HG02852 (cell line): Measurements from ENCODE around the gene HAUS7.

Experiments used
- ATAC-seq: cut with Tn5 transposase; IDR thresholded peaks from one replicate; pipeline ENCODE4 v1.9.1; 2021; ENCODE audit warnings: mild to moderate bottlenecking, moderate library complexity; ENCODE audit not compliant: unreplicated experiment

The HAUS7 gene

DNA sequence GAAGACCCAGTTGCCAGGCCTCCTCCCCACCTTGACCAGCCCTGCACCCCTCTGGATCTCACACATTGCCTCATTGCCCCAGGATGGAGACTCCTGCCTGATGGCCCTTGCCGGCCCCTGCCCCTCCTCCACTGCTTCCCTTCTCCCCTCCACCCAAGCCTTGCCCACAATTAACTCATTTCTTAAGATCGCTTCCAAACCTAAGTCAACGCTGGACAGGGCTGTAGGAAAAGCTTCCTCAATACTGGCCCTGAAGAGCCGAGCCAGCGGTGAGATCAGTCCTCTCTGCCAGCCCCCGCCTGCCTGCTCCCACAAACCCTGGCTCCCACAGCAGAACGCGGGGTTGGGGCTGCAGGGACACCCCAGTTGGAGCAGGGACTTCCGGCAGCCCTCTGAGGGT, 7.5 kb upstream of the HAUS7 start:
- ATAC-seq = no peak

DNA sequence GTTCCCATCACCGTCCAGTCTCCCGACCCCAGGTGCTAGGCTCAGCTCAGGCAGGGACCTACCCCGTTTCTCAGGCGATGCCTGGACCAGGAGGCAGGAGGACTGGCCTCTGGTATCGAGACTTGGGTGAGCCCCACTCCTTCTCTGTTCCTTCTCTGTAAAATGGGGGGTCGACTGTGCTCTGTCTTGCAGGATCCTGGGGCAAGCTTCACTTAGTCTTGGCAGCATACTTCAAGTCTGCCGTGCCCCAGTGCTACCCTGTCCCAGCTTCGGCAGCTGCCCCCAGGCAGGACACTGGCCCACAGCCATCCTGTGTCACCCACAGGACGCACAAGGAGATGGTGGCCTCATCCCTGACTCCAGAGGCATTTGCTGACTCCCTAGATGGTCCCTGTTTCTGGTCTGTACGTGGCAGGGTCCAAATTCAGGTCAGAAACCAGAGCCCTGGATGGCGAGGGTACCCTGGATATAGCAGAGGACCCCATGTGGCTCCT, 7.0 kb upstream of the HAUS7 start:
- ATAC-seq = no peak

DNA sequence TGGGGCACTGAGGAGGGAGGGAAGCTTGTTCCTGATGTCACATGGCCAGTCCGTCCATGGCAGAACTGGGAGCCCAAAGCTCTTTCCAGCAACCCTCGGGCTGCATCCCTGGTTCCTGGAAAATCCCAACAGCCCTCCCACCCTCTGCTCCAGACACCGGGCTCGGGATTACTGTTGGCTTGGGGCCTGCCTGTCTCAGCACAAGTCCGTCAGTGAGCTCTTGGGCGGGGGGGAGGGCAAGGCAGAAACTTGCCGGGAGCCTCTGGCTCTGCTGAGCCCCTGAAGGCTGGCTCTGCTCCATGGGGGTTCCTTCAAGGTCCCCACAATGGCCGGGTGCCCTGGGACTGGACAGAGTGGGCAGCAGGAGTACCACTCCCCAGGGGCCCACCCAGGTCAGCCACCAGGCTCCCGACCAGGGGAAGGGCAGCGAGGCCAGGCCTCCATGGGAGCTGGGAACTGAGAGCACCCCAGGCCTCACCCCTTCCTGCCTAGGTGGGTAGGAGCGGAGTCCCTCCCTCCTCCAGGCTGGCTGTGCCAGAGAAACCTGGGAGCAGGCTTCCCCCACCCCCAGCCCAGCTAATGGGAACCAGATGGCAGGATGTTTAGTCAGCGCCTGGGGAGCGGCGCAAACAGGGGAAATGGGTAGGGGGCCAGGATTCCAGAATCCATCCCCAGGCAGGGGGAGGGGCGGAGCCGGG, 6.4 kb upstream of the HAUS7 start:
- ATAC-seq = no peak

DNA sequence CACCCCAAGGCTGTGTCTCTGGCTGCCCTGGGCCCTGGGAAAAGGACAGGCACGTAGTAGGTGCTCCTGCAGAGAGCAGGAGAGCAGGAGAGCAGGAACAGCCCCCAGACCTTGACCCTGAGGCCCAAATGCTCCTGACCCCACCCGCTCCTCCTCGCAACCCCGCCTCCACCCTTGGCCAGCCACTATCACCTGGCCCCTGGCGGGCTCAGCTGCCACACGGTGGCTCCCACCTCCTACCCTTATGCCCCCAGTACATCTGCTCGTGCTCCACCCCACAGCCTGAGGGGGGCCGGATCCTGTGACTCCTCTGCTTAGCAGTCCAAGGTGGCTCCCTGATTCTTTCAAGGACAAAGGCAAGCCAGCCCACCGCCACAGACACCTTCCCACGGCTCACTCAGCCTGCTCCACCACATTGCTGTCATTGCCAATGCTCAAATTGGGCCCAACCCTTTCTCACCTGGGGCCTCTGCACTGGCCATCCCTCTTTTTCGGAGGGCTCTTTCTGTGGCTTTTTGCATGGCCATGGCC, 5.4 kb upstream of the HAUS7 start:
- no peak for ATAC-seq

DNA sequence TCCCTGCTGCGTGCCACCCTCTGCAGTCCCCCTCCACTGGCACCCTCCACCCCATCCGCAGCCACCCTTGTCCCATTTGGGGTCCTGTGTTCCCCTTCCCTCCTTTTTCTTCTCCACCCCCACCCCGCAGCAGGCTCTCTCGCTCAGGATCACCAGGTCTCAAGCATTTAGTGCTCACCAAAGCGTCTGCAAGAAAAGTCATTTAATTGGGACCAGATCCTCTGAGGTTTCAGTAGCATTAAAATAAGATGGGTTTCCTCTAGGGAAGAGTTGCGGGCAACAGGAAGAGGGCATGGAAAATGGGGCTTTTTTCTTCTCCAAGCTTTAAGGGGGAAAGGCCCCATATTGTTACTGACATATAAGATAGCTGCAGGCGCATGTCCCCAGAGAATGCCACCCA, 4.9 kb upstream of the HAUS7 start:
- no peak for ATAC-seq

DNA sequence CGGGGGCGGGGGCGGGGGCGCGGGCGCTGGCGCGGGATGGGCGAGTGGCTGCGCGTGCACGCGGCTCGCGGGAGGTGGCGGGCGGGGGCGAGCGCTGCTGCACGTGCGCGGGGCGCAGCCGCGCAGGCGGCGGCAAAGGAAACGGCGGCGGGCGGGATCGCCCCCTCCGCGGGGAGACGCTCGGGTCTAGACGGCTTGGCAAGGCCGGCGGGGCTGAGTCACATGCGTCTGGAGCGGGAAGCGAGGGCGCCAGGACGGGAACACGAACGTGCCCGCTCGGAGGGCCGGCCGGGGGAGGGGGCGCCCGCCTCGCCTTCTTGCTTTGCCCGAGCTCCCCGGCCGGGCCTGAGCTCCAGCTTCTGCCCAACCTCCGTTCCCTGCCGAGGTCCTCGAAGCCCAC, 4.3 kb upstream of the HAUS7 start:
- no peak for ATAC-seq

DNA sequence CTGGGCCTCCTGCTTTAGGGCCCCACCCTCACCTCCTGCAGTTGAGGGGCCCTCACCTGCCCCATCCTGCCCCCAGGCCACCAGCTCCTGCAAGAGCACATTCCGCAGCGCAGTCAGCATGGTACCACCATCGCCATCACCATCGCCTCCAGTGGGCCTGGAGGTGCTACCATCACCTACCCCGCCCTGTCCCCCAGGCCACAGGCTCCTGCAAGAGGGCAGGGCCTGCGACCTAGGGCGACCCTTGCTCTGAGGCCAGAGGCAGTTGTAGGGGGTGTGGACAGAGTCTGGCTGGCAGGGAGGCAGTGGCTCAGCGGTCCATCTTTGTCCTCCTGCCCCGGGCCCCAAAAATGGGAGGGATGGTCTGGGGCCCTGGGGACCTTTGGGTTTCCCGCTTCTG, 3.9 kb upstream of the HAUS7 start:
- ATAC-seq = no peak

DNA sequence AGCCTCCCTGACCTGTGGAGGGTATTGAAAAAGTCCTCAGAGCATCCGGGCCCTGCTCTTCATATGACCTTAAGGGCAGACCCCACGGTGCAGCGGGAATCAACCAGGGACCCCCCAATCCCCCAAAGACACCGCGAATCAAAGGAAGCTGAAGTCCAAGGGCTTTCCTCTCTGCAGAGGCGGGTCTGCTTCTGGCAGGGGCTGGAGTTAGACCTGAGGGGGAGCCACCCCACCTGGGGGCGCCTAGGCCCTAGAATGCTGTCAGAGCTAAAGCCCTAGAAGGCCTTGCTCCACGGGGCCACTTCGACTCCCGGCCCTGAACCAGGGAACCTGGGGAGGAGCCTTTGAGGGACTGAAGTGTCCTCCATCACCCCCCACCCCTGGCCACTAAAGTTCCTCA, 2.8 kb upstream of the HAUS7 start:
- no peak for ATAC-seq

DNA sequence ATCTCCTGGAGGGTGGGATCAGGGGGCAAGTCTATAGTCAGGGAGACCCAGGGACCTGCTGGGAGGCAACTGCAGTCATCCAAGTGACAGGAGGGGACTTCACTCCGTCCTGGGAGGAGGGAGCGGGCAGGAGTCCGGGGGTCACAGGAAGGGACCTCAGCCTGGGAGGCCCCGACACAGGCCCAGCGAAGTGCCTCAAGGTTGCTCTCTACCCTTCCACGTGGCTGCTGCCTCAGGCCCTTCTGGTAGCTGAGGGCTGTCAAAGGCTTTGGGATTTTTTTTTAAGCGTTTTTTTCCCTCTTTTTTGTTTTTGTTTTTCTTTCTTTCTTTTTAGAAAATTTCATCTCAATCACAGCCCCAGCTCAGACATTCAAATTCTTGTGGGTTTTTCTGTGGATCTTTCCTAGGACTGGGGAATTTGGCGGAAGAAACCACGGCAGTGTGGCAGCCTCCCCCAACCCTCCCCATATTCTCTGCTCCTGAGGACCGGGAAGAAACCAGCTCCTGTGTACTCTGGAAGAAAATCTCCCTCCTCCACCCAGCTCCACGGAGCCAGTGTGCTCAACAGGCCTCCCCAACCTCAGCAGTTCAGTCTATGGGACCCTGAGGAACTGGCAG, 1.4 kb upstream of the HAUS7 start:
- no peak for ATAC-seq

DNA sequence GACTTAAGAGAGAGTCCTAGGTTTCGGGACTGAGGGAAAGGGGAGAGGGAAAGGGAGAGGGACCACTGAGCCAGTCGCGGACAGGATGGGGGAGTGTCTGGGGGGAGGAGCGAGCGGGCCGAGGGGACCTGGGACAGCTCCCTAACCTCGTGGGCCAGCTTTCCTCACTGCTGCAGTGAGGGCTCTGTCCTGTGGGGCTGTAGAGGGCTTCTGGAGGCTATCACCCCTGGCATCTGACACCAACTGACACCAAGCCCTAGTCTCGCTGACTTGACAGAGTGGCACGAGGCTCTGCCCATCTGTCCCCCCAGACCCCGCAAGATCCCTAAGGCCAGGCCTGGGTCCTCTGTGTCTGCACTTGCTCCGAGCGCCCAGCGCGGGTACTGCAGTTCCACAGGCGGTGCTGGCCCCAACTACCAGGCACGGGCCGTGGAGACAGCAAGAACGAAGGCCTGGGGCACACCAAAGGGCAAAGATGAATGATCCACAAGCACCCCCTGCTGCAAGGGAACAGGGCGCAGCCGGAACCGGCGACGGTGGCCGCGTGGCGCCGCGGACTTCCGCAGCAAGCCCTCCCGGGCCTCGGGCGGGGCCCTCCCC, 465 bp downstream of the HAUS7 start:
- peak; percentile 46 for ATAC-seq

DNA sequence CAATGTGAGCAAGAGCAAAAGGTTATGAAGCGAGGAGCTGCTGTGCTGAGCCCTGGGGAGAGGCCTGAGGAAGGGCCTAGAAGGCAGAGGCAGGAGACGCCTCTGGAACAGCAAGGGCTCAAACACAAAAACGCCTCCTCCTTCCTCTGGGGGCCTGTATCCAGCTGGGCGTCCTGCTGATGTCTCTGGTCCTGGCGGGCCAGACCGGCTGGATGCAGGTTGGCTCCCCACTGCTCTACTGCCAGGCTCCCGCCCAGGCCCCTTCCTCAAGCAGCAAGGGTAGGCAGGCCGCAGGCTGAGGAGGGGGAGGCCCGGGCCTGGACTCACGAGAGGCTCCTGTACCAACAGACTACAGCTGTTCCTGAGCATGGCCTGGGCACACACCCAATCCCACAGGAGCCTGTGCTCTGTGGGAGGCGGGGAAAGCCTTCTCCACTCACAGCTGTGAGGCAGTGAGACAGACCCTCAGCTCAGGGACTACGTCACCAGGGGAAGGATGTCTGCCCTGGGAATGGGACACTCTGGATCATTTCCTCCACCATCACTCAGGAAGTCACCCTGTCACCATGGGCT, 2.3 kb downstream of the HAUS7 start:
- ATAC-seq = no peak

DNA sequence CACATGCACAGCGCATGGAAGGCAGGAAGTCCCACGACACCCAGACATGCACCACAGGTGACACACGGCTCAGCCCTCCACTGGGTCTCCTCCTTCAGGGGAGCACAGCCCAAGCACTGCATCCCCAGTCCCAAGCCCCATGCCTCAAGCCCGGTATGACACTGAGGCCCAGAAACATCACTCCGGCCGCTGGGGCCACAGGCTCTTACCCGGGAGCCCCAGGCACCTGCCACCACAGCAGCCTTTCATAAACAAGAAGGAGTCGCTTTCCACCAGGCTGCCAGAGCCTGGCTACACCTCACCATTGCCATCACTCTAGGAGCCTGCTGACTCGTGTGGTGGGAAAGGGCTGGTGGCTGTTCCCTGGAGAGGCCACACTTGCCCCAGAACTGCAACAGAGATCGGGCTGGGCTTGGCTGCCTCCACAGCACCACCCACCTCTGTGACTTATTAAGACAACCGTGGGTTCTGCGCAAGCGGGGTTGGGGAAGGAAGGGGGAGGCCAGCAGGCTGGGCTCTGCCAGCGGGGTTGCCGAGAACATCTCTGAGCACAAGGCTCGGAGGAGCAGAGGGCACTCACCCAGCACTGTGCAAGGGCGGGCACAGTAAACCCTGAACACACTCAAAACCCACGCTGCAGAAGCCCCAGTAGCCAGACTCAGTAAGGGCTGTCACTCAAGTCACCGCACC, 4.5 kb downstream of the HAUS7 start:
- no peak for ATAC-seq

DNA sequence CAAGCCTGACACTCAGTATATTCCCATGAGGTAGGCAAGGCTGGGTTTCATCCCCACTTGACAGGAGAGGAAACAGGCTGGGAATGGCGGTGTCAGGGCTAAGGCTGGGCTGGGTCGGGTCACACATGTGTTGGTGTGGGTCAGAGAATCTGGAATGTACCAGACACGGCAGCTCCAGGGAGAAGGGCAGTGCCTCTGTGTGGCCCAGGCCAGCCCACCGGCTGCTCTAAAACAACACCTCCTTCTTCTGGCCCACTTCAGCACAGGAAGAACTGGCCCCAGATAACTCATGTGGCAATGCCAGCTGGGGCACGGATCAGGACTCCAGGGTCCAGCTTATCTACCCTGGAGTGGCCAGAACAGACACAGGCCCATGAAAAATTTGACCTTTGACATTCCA, 6.3 kb downstream of the HAUS7 start:
- no peak for ATAC-seq

DNA sequence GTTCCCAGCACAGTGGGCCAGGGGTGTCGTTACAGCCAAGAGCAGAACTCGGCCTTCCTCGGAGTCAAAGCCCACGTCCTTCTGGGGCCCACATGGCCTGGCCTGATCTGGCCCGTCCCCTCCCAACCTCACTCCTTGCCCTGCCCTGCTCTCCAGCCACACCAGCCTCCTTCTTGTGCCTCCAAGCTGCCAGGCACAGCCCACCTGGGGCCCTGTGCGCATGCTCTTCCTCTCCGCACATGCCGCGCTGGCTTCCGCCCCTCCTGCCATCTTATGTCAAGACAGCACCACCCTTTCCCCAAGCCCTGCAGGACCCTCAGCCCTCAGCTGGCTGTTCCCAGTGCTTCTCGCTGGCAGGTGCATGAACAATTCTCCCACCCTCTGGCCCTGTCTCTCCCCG, 6.8 kb downstream of the HAUS7 start:
- no peak for ATAC-seq

DNA sequence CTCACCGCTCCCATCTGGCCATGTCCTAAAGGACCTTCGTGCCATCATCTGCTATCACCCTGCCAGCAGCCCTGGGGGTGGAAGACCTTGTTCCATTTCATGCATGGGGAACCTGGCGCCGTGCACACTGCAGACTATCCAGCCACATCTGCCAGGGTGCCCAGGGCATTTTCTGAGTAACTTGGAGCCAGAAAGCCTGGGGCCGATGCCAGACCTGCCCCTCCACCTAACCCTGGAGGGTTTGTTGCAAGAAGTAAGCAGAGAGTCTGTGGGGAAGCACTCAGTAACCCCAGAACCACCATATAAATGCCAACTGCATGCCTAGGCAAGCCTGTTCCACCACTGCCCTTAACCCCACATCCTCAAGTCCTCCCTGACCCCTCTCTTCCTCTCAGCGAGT, 7.3 kb downstream of the HAUS7 start:
- ATAC-seq = no peak

DNA sequence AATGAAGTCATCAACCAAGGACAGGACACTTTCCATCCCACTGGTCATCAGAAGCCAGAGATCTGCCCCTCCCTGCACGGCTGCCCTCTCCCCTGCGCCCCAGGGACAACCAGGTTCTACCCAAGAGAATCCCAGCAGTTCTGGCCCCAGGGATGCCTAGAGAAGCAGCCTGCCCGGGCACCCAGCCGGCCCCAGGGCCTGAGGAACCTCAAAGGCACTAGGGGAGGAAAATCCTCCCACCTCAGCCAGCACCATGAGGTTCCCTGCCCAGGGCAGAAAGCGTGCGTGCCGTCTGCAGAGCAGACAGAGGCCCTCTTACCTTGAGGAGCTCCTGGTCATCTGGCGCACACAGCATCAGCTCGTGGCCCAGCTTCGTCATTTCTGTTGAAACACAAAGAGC, 8.1 kb downstream of the HAUS7 start:
- ATAC-seq = no peak

DNA sequence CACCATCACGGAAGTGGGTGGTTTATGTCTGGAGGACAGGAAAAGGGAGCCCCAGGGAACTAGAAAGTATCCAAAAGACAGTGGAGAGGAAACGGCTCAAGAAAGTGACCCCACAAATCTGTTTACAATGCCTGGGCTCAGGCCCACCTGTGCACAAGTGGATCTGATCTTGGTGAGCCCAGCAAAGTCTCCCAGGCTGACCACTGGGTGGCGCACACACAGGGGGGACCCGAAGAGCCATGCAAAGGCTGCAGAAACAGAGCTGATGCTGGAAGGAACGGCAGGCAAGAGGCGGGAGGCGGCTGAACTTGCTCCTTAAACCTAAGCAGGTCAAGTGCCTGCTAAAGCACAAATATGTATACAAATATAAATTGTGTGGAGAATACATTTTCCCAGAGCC, 9.6 kb downstream of the HAUS7 start:
- ATAC-seq = no peak

DNA sequence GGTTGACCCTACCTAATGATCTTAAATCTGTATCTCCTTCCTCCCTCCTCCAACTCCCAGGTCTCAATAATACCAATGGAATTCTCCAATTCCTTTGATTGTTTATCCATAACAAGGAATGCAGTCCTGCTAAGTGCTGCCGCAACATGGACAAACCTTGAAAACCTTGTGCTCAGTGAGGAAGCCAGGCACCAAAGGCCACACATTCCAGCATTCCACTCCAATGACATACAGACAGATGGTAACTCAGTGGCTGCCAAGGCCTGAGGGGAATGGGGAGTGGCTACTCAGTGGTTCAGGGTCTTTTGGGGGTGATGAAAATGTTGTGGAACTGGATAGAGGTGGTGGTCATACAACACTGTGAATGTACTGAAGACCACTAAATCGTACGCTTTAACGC, 10.4 kb downstream of the HAUS7 start:
- ATAC-seq = no peak

DNA sequence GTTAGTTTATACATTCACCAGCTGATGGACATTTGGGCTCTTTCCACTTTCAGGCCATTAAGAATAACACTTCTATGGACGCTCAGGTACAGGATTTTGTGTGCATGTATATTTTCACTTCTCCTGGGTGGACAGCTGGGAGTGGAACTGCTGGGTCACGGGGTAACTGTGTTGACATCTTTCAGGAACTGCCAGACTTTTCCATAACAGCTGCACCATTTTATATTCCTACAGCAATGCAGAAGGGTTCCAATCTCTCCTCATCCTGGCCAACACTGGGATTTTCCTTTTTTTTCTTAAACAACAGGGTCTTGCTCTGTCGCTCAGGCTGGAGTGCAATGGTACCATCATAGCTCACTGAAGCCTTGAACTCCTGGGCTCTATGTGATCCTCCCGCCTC, 11.9 kb downstream of the HAUS7 start:
- no peak for ATAC-seq

DNA sequence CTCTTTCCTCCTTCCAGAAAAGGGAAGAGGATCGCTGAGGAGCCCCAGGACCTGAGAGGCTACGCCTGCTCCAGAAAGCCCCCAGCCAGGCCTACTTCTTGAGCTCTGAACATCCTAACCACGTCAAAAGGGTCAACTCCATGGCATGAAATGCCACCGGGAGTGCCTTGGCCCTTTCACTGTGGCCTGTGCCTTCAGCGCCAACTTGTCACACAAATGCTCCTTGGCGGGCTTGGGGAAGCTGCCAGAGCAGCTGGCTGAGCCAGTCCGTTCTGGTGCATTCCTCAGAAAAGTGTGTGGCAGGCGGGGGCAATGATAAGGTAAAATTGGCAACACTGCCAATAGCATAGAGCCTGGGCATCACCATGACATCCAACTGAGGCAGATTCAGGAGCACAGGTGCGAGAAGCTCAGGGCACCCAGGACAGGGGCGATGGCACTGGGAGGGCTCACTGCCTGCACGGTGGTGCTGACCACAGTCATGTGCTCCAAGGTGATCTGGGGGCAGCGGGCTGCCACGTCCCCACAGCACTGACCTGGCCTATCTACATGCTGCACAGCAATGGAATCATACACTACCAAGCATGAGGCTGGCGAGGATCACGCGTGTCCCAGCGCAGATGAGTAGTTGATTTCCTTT, 12.4 kb downstream of the HAUS7 start:
- no peak for ATAC-seq
